Measurements from ENCODE around the gene F2RL2.

Gene F2RL2

GRCh38 chr5:76583163-76584047 lies 39.8 kb downstream of the F2RL2 start:
- DNase-seq = no peak

- DNase-seq = no peak
Measured at GRCh38 chr5:76582230-76583162, 40.7 kb downstream of the F2RL2 start.

- no peak for DNase-seq
Measured at GRCh38 chr5:76580981-76581380, 42.2 kb downstream of the F2RL2 start.

DNA sequence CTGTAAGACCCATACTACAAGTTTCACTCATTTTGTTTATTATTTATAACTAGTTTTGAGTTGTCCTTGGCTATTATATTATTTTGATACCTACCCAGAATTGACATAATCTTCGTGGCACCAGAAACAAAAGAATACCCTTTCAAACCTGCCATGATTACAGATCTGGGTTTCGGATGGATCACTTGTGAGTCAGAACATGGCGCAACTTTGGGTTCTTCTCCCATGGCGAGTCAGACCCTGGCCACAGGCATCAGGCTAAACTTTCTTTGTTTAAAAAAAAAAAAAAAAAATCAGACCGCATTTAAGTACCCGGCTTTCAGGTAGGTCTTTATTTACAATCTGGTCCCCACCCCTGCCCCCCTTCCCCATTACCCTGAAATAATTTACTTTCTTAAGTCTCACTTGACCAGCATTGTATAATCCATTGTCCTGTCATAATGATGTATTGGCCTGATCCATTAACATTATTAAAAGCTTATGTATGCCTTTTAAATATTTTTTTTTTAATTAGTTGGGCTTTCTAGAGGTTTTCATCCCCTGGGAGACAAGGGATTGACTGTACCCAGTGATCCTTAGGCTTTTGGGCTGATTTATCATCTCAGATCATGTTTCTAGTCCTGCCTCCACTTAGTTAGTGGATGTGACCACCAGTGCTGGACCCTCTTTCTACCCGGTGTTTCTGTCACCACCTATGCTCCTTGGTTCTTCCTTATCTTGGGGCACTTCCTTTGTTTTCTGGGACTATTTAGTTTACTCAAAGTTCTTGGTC lies 43.9 kb downstream of the F2RL2 start:
- no peak for DNase-seq

DNA sequence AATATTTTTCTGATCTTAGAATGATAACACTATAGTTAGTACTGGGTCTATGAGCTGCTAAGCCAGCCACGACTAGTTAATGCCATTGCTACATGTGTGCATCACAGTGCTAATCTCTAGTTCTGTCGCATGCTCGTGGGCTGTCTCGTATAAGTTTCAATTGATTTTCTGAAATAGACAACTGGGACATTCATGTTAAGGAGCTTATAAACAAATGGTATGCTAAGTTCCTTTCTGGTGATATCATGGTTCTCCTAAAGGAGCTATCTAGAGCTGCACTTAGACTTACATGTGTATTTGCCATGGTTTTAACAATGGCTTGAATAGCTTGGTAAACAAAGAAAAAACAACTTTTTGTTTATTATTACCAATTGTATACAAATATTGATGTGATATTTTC lies 46.2 kb downstream of the F2RL2 start:
- DNase-seq = no peak

DNA sequence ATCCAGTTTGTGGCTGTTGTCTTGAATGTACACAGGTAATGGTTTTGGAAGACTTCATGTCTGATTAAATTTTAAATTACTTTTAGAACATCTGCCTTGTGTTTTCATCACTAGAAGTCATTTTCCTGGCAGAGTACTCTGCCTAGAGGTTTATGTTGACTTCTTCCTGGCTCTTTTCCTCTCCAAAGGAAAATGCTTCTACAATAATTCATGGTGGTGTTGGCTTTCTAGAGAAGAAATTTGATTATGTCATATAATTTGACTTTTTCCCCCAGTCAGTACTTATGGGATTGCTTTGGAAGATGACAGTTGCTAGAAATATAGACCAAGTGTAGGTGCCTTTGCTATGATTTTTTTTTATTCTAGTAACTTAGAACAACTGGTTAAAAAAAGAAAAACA lies 46.8 kb downstream of the F2RL2 start:
- DNase-seq = no peak

DNA sequence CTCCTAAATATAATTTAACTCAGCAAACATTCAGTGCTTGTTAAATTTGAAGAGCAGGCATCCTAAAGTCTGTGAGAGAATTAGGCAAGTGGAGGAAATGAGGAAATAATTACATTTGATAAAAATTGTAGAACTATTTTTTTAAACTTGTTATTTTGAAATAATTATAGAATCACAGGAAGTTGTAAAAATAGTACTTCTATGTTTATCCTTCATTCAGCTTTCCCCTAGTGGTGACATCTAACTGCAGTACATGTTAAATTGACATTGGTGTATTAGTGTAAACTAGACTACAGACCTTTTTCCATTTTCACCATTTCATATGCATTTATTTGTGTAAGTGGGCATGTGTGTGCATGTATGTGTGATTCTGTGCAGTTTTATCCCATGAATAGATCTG lies 51.6 kb downstream of the F2RL2 start:
- no peak for DNase-seq

DNA sequence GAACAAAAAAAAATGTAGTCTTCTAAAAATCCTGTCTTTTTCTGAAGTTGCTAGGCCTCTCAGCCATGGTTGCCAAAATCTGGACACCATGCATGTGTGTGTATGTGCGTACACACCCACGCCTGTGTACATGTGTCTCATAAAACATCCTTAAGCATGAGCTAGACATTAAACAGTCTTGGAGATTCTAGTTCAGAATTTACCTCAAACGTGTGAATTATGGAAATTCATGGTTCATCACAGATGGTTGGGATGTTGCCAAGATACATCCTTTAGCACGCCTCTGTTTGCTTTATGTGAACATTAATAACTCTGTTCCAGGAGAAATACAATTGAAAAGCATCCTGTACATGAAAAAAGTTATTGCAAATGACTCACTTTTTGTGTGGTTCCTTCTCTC lies 53.0 kb downstream of the F2RL2 start:
- DNase-seq = no peak

Measured in midbrain (tissue), 1 donor.